Endothelial cell of umbilical vein (primary cell): ENCODE data around the gene SEMA7A. TPM values are rescaled to one million over a fixed set of nuclear protein-coding genes. Genes with fewer than 3 reads are reported as not detected.

Experiments
- BruUV-seq: library from RNA; stranded (reverse); fragments of 400-500 nt; replicated peaks from 2 replicates; lab custom pipeline; 2021; lab: Mats Ljungman, UMichigan
- CTCF ChIA-PET: fragments of 300-600, 350-600 bp; sonication (Branson Sonifier 250); formaldehyde crosslinking; loops from one replicate; lab custom pipeline; 2021; ENCODE audit warnings: antibody characterized with exemption, inconsistent platforms; lab: Charles Lee
- POLR2A ChIA-PET: fragments of 300-600, 350-600 bp; sonication (Branson Sonifier 250); formaldehyde crosslinking; loops from one replicate; lab custom pipeline; 2021; ENCODE audit warnings: antibody characterized with exemption, inconsistent platforms; lab: Charles Lee
- DNase-seq: peaks from one replicate; pipeline ENCODE4 v3.0.0-alpha.2; 2011; ENCODE audit warnings: low read depth, low spot score
- FAIRE-seq: peaks from 2 replicates; lab custom pipeline; 2011; peaks lifted over from hg19 to GRCh38; lab: Jason Lieb, UNC
- H2AFZ ChIP-seq: 2 replicates; pipeline ENCODE4 v1.6.0; 2012; ENCODE audit warnings: low read depth, low read length, control low read depth, inconsistent platforms
- H3K27ac ChIP-seq: 2 replicates; pipeline ENCODE4 v1.5.1; 2011; ENCODE audit warnings: low read depth, mild to moderate bottlenecking, control low read depth, low read length, moderate library complexity; ENCODE audit not compliant: insufficient read depth
- H3K27me3 ChIP-seq, 2 experiments: 2 replicates each; pipeline versions ENCODE4 v1.6.0 to v1.6.1; 2011; ENCODE audit warnings: low read length in 2 of 2, mixed read lengths in 1 of 2; ENCODE audit not compliant: control insufficient read depth in 2 of 2, insufficient read depth in 2 of 2
- H3K36me3 ChIP-seq, 2 experiments: 2 replicates in 1 of 2; 3 replicates in 1 of 2; pipeline ENCODE4 v1.5.1; 2011; ENCODE audit warnings: low read length in 2 of 2, mild to moderate bottlenecking in 1 of 2, moderate library complexity in 1 of 2; ENCODE audit not compliant: control insufficient read depth in 2 of 2, insufficient read depth in 2 of 2; ENCODE audit errors: extremely low read depth in 1 of 2
- H3K4me1 ChIP-seq: 3 replicates; pipeline ENCODE4 v1.5.1; 2011; ENCODE audit warnings: mild to moderate bottlenecking, low read length; ENCODE audit not compliant: control insufficient read depth, insufficient read depth; ENCODE audit errors: extremely low read depth
- H3K4me2 ChIP-seq: 2 replicates; pipeline ENCODE4 v1.6.1; 2011; ENCODE audit warnings: low read length, control low read depth, mixed read lengths; ENCODE audit not compliant: insufficient read depth
- H3K4me3 ChIP-seq, 3 experiments: fragments of 200-600 bp in 1 of 3; sonication (generic), shearing (Covaris generic) in 1 of 3; replicated peaks in 1 of 3; 2 replicates each; pipeline ENCODE4 v1.5.1; 2011 to 2016; ENCODE audit warnings: control low read depth in 3 of 3, low read length in 3 of 3, mild to moderate bottlenecking in 2 of 3, inconsistent platforms in 1 of 3, low read depth in 1 of 3, moderate library complexity in 1 of 3; ENCODE audit not compliant: insufficient read depth in 1 of 3
- H3K79me2 ChIP-seq: 2 replicates; pipeline ENCODE4 v1.6.0; 2012; ENCODE audit warnings: low read length, inconsistent platforms; ENCODE audit not compliant: control insufficient read depth, insufficient read depth
- H3K9ac ChIP-seq: replicated peaks from 2 replicates; pipeline ENCODE3; 2011; ENCODE audit warnings: low read length, control low read depth; ENCODE audit not compliant: insufficient read depth; ENCODE audit errors: extremely low read depth
- H3K9me1 ChIP-seq: replicated peaks from 3 replicates; pipeline ENCODE4 v1.6.0; 2011; ENCODE audit warnings: mild to moderate bottlenecking, low read length; ENCODE audit not compliant: control insufficient read depth, insufficient read depth; ENCODE audit errors: extremely low read depth
- H3K9me3 ChIP-seq: replicated peaks from 2 replicates; pipeline ENCODE4 v1.5.1; 2012; ENCODE audit warnings: low read length, inconsistent platforms; ENCODE audit not compliant: control insufficient read depth, insufficient read depth
- H4K20me1 ChIP-seq: replicated peaks from 2 replicates; pipeline ENCODE3; 2011; ENCODE audit warnings: mild to moderate bottlenecking, low read length; ENCODE audit not compliant: control insufficient read depth, insufficient read depth; ENCODE audit errors: extremely low read depth
- CTCF ChIP-seq, 2 donors: IDR thresholded peaks; 1 replicate in 1 of 2; 2 replicates in 1 of 2; pipeline ENCODE4 v1.5.1; 2011; ENCODE audit warnings: low read length in 2 of 2, mild to moderate bottlenecking in 2 of 2, moderate library complexity in 2 of 2, control low read depth in 1 of 2, inconsistent platforms in 1 of 2, low read depth in 1 of 2; ENCODE audit not compliant: insufficient read depth in 1 of 2; ENCODE audit errors: extremely low read depth in 1 of 2
- EZH2 ChIP-seq: IDR thresholded peaks from 2 replicates; pipeline ENCODE4 v1.6.1; 2012; ENCODE audit warnings: borderline replicate concordance, low read depth, mild to moderate bottlenecking, moderate library complexity, low read length, inconsistent platforms; ENCODE audit not compliant: severe bottlenecking
- FOS ChIP-seq: IDR thresholded peaks from 2 replicates; pipeline ENCODE4 v1.6.1; 2011; ENCODE audit warnings: mild to moderate bottlenecking, low read length, moderate library complexity, borderline replicate concordance; ENCODE audit not compliant: insufficient read depth
- GATA2 ChIP-seq: IDR thresholded peaks from 2 replicates; pipeline ENCODE4 v1.7.0; 2011; ENCODE audit warnings: low read depth, mild to moderate bottlenecking, moderate library complexity, mixed read lengths, low read length; ENCODE audit not compliant: insufficient read length, insufficient read depth
- JUN ChIP-seq: IDR thresholded peaks from 2 replicates; pipeline ENCODE4 v1.6.1; 2011; ENCODE audit warnings: borderline replicate concordance, low read depth; ENCODE audit not compliant: insufficient read length, insufficient read depth
- MAX ChIP-seq: IDR thresholded peaks from 2 replicates; pipeline ENCODE4 v1.6.1; 2011; ENCODE audit not compliant: insufficient read depth, insufficient read length
- MYC ChIP-seq: IDR thresholded peaks from one replicate; pipeline ENCODE4 v1.6.1; 2011; ENCODE audit warnings: mild to moderate bottlenecking, low read depth, low read length
- POLR2A ChIP-seq: IDR thresholded peaks from 2 replicates; pipeline ENCODE4 v1.6.1; 2012; ENCODE audit warnings: low read depth, mild to moderate bottlenecking, control low read depth, low read length
- POLR2AphosphoS5 ChIP-seq: IDR thresholded peaks from 2 replicates; pipeline ENCODE4 v1.6.1; 2012; ENCODE audit warnings: low read depth, mild to moderate bottlenecking, control low read depth, low read length, moderate library complexity; ENCODE audit not compliant: insufficient read depth
- dilution Hi-C: fragments of 300-500 bp; cut with MboI; formaldehyde crosslinking; loops from one replicate; pipeline ENCODE4 v1.15.0; 2019; ENCODE audit warnings: low sequenced_read_pairs; ENCODE audit not compliant: extremely low pct_ligation_motif_present
- intact Hi-C: fragments of 100-400 bp; cut with micrococcal nuclease; formaldehyde crosslinking; loops from one replicate; pipeline ENCODE4 v1.10.0; 2022
- polyA plus RNA-seq, 4 experiments: library from polyadenylated mRNA; depleted of rRNA in 3 of 4; stranded (reverse) in 3 of 4; unstranded in 1 of 4; fragments of >200 nt; gene quantifications; 2 replicates each; pipeline versions ENCODE4 v1.2.1 to v1.2.3, GENCODE V29; 2011 to 2012; ENCODE audit warnings: missing spikeins in 1 of 4
- total RNA-seq: library from RNA; stranded (reverse); gene quantifications from 2 replicates; pipeline ENCODE4 v1.2.3, GENCODE V29; 2021

The SEMA7A gene
- total and polyA plus RNA-seq, 2 donors (not counting 3 experiments of a cell fraction or from before 2014, with no cell fraction given) = 1.7 to 2.0 TPM

- H3K27ac ChIP-seq = no peak overlapping the region
- H3K9me3 ChIP-seq = no peaks in the 10 kb centered on the region
- H3K4me2 ChIP-seq = no peak overlapping the region
- no peaks in the 10 kb centered on the region for H3K9me1 ChIP-seq
- H3K4me3 ChIP-seq = no peak overlapping the region
- dilution Hi-C loops (no loop called here), intact Hi-C loops (no loop called here)
- CTCF ChIA-PET = interaction anchor here (1.1 kb wide), 1 partner anchor 9 kb away, joined by 3 read pairs; no protein-coding TSS in a partner anchor
- no TSS peak for BruUV-seq
- no peaks in the 10 kb centered on the region for H3K4me1 ChIP-seq
- POLR2A ChIA-PET = no interaction called here
- H2AFZ ChIP-seq = no peak overlapping the region
- no peaks in the 10 kb centered on the region for H4K20me1 ChIP-seq
- H3K27me3 ChIP-seq = no peaks in the 10 kb centered on the region
- H3K36me3 ChIP-seq = no peaks in the 10 kb centered on the region
- no peak for DNase-seq
- H3K9ac ChIP-seq = no peak overlapping the region
- TF ChIP-seq FOS = no peak
- no peak for TF ChIP-seq POLR2A
- no peak for TF ChIP-seq POLR2AphosphoS5
- TF ChIP-seq MYC = no peak
- no peak for TF ChIP-seq JUN
- TF ChIP-seq MAX = no peak
- no peak for TF ChIP-seq EZH2
- TF ChIP-seq CTCF (IDR thresholded peaks at IDR 0.05; ENCODE audit: extremely low read depth in 1 of 2, insufficient read depth in 1 of 2, low read depth in 1 of 2, low read length in 2 of 2) = no peak
- TF ChIP-seq GATA2 = no peak
- H3K79me2 ChIP-seq = no peaks in the 10 kb centered on the region
- FAIRE-seq = no peak
Measured at GRCh38 chr15:74418575-74419338, 15.0 kb downstream of the SEMA7A start.
